GM23338 (cell line): Measurements from ENCODE around the gene MFSD8. TPM values are rescaled to one million over a fixed set of nuclear protein-coding genes. Genes with fewer than 3 reads are reported as not detected.
A peak's percentile ranks its signal among the peaks of the same experiment; 100 is the strongest.

Experiments
- ATAC-seq: fragments of 200-7000 bp; cut with Tn5 transposase; 3 replicates; pipeline ENCODE4 v1.9.1; 2020
- DNase-seq: peaks from one replicate; pipeline ENCODE4 v3.0.0-alpha.2; 2015; ENCODE audit warnings: low spot score
- H2AFZ ChIP-seq: fragments of 200-600 bp; sonication (generic); 2 replicates; pipeline ENCODE4 v1.8.0; 2016; ENCODE audit warnings: antibody characterized with exemption, mild to moderate bottlenecking, moderate library complexity
- H3F3A ChIP-seq: fragments of 200-600 bp; sonication (generic); replicated peaks from 2 replicates; pipeline ENCODE4 v1.8.0; 2017; ENCODE audit warnings: antibody characterized with exemption, mixed run types, low read depth
- H3K27ac ChIP-seq: fragments of 200-600 bp; sonication (generic); 2 replicates; pipeline ENCODE4 v1.6.1; 2016; ENCODE audit warnings: low read depth
- H3K27me3 ChIP-seq: fragments of 200-600 bp; sonication (generic); 2 replicates; pipeline ENCODE4 v1.8.0; 2016; ENCODE audit warnings: mild to moderate bottlenecking, mixed run types, moderate library complexity; ENCODE audit not compliant: insufficient read depth
- H3K36me3 ChIP-seq: fragments of 200-600 bp; sonication (generic); 2 replicates; pipeline ENCODE4 v1.8.0; 2016; ENCODE audit warnings: mild to moderate bottlenecking; ENCODE audit not compliant: insufficient read depth
- H3K4me1 ChIP-seq: fragments of 200-600 bp; sonication (generic); 2 replicates; pipeline ENCODE4 v1.8.0; 2016; ENCODE audit warnings: mild to moderate bottlenecking, moderate library complexity; ENCODE audit not compliant: insufficient read depth
- H3K4me2 ChIP-seq: fragments of 200-600 bp; sonication (generic); 2 replicates; pipeline ENCODE4 v1.7.1; 2017; ENCODE audit warnings: mixed run types
- H3K4me3 ChIP-seq: fragments of 200-600 bp; sonication (generic); 2 replicates; pipeline ENCODE4 v1.6.1; 2016; ENCODE audit warnings: mixed run types
- H3K79me2 ChIP-seq: fragments of 200-600 bp; sonication (generic); replicated peaks from 2 replicates; pipeline ENCODE4 v1.8.0; 2017; ENCODE audit warnings: mild to moderate bottlenecking; ENCODE audit not compliant: insufficient read depth
- H3K9me2 ChIP-seq: fragments of 200-600 bp; sonication (generic); 2 replicates; pipeline ENCODE4 v1.8.0; 2017; ENCODE audit not compliant: insufficient read depth
- H4K20me1 ChIP-seq: fragments of 200-600 bp; sonication (generic); replicated peaks from 2 replicates; pipeline ENCODE4 v1.8.0; 2017; ENCODE audit warnings: mild to moderate bottlenecking; ENCODE audit not compliant: insufficient read depth
- H3K27ac Mint-ChIP-seq: 2 replicates; pipeline ENCODE4 v1.8.0; 2020; ENCODE audit warnings: inconsistent platforms, mild to moderate bottlenecking, moderate library complexity, mixed read lengths
- H3K27me3 Mint-ChIP-seq: 3 replicates; pipeline ENCODE4 v1.8.0; 2022; ENCODE audit warnings: low read depth, mild to moderate bottlenecking, moderate library complexity, mixed read lengths, inconsistent platforms; ENCODE audit not compliant: insufficient read depth, poor library complexity
- H3K36me3 Mint-ChIP-seq: 3 replicates; pipeline ENCODE4 v1.8.0; 2021; ENCODE audit warnings: low read depth, mild to moderate bottlenecking, inconsistent platforms, moderate library complexity, mixed read lengths
- H3K4me1 Mint-ChIP-seq: 3 replicates; pipeline ENCODE4 v1.8.0; 2020; ENCODE audit warnings: mild to moderate bottlenecking, inconsistent platforms, mixed read lengths
- H3K4me3 Mint-ChIP-seq: 3 replicates; pipeline ENCODE4 v1.8.0; 2021; ENCODE audit warnings: moderate library complexity, mild to moderate bottlenecking, inconsistent platforms, mixed read lengths
- H3K9me3 Mint-ChIP-seq: 3 replicates; pipeline ENCODE4 v1.8.0; 2020; ENCODE audit warnings: moderate library complexity, mild to moderate bottlenecking, inconsistent platforms, mixed read lengths
- CREB1 ChIP-seq: fragments of 250-450 bp; sonication (Bioruptor Pico); IDR thresholded peaks from 2 replicates; pipeline ENCODE4 v1.5.0; 2020; ENCODE audit warnings: low read depth, mild to moderate bottlenecking, moderate library complexity
- JUNB ChIP-seq: IDR thresholded peaks from one replicate; pipeline ENCODE4 v1.6.1; 2016; ENCODE audit warnings: antibody characterized with exemption; ENCODE audit not compliant: unreplicated experiment
- POLR2AphosphoS5 ChIP-seq: IDR thresholded peaks from 2 replicates; pipeline ENCODE4 v1.6.1; 2016; ENCODE audit warnings: antibody characterized with exemption, low read depth
- REST ChIP-seq: IDR thresholded peaks from one replicate; pipeline ENCODE4 v1.6.1; 2018; ENCODE audit warnings: antibody characterized with exemption; ENCODE audit not compliant: unreplicated experiment
- STAT1 ChIP-seq: IDR thresholded peaks from one replicate; pipeline ENCODE4 v1.6.1; 2016; ENCODE audit warnings: antibody characterized with exemption; ENCODE audit not compliant: unreplicated experiment
- ZNF114 ChIP-seq: fragments of 250-450 bp; sonication (Bioruptor Pico); IDR thresholded peaks from 2 replicates; pipeline ENCODE4 v1.5.0; 2020; ENCODE audit warnings: mild to moderate bottlenecking, moderate library complexity
- ZNF331 ChIP-seq: fragments of 250-450 bp; sonication (Bioruptor Pico); IDR thresholded peaks from 2 replicates; pipeline ENCODE4 v1.5.0; 2020; ENCODE audit warnings: low read depth, mild to moderate bottlenecking, moderate library complexity
- polyA plus RNA-seq: library from polyadenylated mRNA; unstranded; fragments of >200 nt; fragmentation: Nextera tagmentation; extraction: Ambion mirVana; gene quantifications from 2 replicates; pipeline ENCODE4 v1.2.1, GENCODE V29; 2016
- total RNA-seq: library from RNA; depleted of rRNA; stranded (reverse); fragments of >200 nt; shearing (Covaris generic); gene quantifications from 2 replicates; pipeline ENCODE4 v1.2.3, GENCODE V29; 2014
- TF ChIP-seq, protein P1 (sequence below), 2 experiments: fragments of 200-600 bp in 1 of 2; sonication (generic) in 1 of 2; conservative IDR thresholded peaks; 2 replicates each; pipeline versions ENCODE4 v1.5.1 to v1.6.1; 2016 to 2017; ENCODE audit warnings: antibody characterized with exemption in 2 of 2, low read depth in 2 of 2, mild to moderate bottlenecking in 2 of 2, moderate library complexity in 1 of 2
- TF ChIP-seq, protein P2 (sequence below): IDR thresholded peaks from 2 replicates; pipeline ENCODE4 v1.6.1; 2016; ENCODE audit warnings: antibody characterized with exemption

The MFSD8 gene
- total and polyA plus RNA-seq, 2 experiments from 2014 or later: 23.6 to 24.0 TPM

DNA sequence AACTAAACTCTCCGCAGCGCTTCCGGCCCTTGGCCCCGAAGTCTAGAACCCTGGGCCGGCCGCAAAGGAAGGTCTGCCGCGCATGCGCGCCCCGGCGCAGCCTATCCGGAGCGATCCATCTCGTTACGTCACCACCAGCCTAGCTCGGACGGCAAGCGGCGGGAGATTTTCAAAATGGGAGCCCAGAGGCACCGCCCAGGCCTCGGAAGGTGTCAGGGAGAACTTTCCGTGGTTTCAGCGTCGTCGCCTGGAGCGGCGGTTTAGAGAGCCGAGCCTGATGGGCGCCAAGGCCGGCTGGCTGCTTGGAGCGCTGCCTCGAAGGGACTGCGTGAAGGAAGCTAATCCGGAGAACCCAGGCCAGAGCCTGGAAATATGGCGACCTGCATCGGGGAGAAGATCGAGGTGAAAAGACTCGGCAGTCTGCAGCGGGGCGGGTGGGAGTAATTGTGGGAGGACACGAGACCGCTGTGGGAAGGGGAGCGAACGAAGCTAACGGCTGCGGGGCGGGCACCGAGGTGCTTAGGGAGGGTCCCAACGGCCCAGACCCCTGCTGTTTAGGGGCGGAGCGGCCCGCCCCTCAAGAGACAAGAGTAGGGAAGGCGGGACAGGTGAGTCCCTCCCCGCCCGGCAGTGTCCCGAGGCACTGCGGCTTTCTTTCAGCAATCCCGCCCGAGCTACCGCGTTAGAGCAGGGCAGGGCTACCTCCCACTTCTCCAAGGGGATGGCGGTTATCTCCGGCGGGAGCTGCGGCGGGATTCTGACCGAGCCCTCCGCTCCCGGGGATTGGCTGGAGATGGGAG is 84.0 kb downstream of the MFSD8 start, which contains the start of gene PLK4:
TSS of gene PLK4 (plus strand) at position 131 of the 800 bp plus-strand sequence. CDS start at position 373, 242 bp downstream.
- peaks cover 3% of the 10 kb centered on the region; the same call in 2 of the 3 replicates for H3K4me1 Mint-ChIP-seq
- peak within 1 kb of the TSS; percentile 97 for H3K4me3 Mint-ChIP-seq
- DNase-seq (peak; percentile 98), ATAC-seq (peak; percentile 97)
- peak within 1 kb of the TSS; percentile 93 for H2AFZ ChIP-seq
- peak within 1 kb of the TSS; percentile 91 for H3K4me2 ChIP-seq
- peaks cover 24% of the 10 kb centered on the region for H3K36me3 ChIP-seq
- peaks cover 44% of the 10 kb centered on the region for H3K36me3 Mint-ChIP-seq
- no peaks in the 10 kb centered on the region for H3K9me3 Mint-ChIP-seq
- H3K27ac Mint-ChIP-seq: peak within 1 kb of the TSS; percentile 100
- H3K27ac ChIP-seq: peak within 1 kb of the TSS; percentile 99
- H4K20me1 ChIP-seq: no peaks in the 10 kb centered on the region
- peaks cover 8% of the 10 kb centered on the region for H3K27me3 Mint-ChIP-seq
- no peaks in the 10 kb centered on the region for H3K27me3 ChIP-seq
- H3K9me2 ChIP-seq: no peaks in the 10 kb centered on the region
- 0 out of 2 replicates have a peak, but pooled peaks cover 6% of the 10 kb centered on the region for H3K4me1 ChIP-seq
- H3F3A ChIP-seq: no peaks in the 10 kb centered on the region
- TF ChIP-seq STAT1: no peak
- TF ChIP-seq, protein P1, sequence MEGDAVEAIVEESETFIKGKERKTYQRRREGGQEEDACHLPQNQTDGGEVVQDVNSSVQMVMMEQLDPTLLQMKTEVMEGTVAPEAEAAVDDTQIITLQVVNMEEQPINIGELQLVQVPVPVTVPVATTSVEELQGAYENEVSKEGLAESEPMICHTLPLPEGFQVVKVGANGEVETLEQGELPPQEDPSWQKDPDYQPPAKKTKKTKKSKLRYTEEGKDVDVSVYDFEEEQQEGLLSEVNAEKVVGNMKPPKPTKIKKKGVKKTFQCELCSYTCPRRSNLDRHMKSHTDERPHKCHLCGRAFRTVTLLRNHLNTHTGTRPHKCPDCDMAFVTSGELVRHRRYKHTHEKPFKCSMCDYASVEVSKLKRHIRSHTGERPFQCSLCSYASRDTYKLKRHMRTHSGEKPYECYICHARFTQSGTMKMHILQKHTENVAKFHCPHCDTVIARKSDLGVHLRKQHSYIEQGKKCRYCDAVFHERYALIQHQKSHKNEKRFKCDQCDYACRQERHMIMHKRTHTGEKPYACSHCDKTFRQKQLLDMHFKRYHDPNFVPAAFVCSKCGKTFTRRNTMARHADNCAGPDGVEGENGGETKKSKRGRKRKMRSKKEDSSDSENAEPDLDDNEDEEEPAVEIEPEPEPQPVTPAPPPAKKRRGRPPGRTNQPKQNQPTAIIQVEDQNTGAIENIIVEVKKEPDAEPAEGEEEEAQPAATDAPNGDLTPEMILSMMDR (conservative IDR thresholded peaks at IDR 0.05; ENCODE audit: low read depth in 2 of 2): no peak
- TF ChIP-seq CREB1 (CRISPR knock-in tag): peak; percentile 92
- peak; percentile 17 for TF ChIP-seq REST
- no peak for TF ChIP-seq ZNF331 (CRISPR knock-in tag)
- TF ChIP-seq JUNB: no peak
- TF ChIP-seq ZNF114 (CRISPR knock-in tag): no peak
- TF ChIP-seq, protein P2, sequence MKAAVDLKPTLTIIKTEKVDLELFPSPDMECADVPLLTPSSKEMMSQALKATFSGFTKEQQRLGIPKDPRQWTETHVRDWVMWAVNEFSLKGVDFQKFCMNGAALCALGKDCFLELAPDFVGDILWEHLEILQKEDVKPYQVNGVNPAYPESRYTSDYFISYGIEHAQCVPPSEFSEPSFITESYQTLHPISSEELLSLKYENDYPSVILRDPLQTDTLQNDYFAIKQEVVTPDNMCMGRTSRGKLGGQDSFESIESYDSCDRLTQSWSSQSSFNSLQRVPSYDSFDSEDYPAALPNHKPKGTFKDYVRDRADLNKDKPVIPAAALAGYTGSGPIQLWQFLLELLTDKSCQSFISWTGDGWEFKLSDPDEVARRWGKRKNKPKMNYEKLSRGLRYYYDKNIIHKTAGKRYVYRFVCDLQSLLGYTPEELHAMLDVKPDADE: peak; percentile 46; the same call in 1 of the 2 replicates
- peak; percentile 91 for TF ChIP-seq POLR2AphosphoS5
- H3K79me2 ChIP-seq: peaks cover 39% of the 10 kb centered on the region
- peak within 1 kb of the TSS; percentile 83 for H3K4me3 ChIP-seq
